Heart left ventricle (tissue), 13 donors: ENCODE data around the gene ARRDC1.

Source experiments
- POLR2A ChIP-seq, 2 donors: fragments of 450-650 bp; IDR thresholded peaks; one replicate each; pipeline ENCODE4 v1.6.1; 2017; ENCODE audit warnings: antibody characterized with exemption in 2 of 2, mild to moderate bottlenecking in 2 of 2, moderate library complexity in 2 of 2
- TF ChIP-seq, protein P1 (sequence below), 12 donors: fragments of 200-600 bp; sonication (generic) in 4 of 12; IDR thresholded peaks; one replicate each; pipeline versions ENCODE4 v1.5.0 to v1.8.0; 2018 to 2022; ENCODE audit warnings: antibody characterized with exemption in 12 of 12, mild to moderate bottlenecking in 5 of 12
- donor health status: ischemic (EF 13 %, LVEDD 7.1; RV severe dilation, severe dysfunction).
- donor health status: DM: no; HTN: yes; CAD: no.
- donor health status: DM: no; HTN: no; CAD: no.
- donor health status: ischemic (EF 25% LVEDD 6.9; RV normal size, moderate dysfunction).
- donor health status: ischemic (EF 25% LVEDD 5.7; RV mildly dilated, moderate dysfunction).
- donor health status: ischemic (EF 35%, LVEDD 5.7; RV mildly dilated, moderate dysfunction).
- donor health status: nonischemic (EF 11% LVEDD 7.7; RV severe dilation, severe dysfunction).
- donor health status: DM: yes; HTN: yes; CAD: no.
- donor health status: PGD.
- donor health status: ischemic (EF 29% LVEDD 5.4; RV normal size, mild dysfunction).
- donor health status: nonischemic (EF 23%, LVEDD 6.1; RV moderate dilation, normal function).

DNA sequence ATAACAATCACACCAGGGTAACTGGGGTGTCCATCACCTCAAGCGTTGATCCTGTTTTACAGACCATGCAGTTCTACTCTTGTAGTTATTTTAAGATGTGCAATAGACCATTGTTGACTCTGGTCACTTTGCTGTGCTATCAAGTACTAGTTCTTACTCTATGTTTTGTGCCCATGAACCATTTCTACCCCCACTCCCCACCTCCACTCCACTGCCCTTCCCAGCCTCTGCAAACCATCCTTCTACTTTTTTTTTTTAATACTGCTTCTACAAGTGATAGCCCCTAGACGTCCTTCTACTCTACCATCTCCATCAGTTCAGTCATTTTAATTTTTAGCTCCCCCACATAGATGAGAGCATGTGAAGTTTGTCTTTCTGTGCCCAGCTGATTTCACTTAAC, 52.1 kb downstream of the ARRDC1 start:
- TF ChIP-seq, protein P1, sequence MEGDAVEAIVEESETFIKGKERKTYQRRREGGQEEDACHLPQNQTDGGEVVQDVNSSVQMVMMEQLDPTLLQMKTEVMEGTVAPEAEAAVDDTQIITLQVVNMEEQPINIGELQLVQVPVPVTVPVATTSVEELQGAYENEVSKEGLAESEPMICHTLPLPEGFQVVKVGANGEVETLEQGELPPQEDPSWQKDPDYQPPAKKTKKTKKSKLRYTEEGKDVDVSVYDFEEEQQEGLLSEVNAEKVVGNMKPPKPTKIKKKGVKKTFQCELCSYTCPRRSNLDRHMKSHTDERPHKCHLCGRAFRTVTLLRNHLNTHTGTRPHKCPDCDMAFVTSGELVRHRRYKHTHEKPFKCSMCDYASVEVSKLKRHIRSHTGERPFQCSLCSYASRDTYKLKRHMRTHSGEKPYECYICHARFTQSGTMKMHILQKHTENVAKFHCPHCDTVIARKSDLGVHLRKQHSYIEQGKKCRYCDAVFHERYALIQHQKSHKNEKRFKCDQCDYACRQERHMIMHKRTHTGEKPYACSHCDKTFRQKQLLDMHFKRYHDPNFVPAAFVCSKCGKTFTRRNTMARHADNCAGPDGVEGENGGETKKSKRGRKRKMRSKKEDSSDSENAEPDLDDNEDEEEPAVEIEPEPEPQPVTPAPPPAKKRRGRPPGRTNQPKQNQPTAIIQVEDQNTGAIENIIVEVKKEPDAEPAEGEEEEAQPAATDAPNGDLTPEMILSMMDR (IDR thresholded peaks at IDR 0.05), result no peak
- TF ChIP-seq POLR2A (IDR thresholded peaks at IDR 0.05), result no peak
